Liver (tissue), 3 donors: ENCODE measurements around the gene ST6GALNAC3.

Experiments
- JUND ChIP-seq, 2 donors: IDR thresholded peaks; 2 replicates each; pipeline ENCODE4 v1.6.1; 2016; ENCODE audit warnings: antibody characterized with exemption in 2 of 2
- YY1 ChIP-seq: IDR thresholded peaks from 2 replicates; pipeline ENCODE4 v1.6.1; 2016; ENCODE audit warnings: antibody characterized with exemption, mild to moderate bottlenecking
- TF ChIP-seq, protein P1 (sequence below): fragments of 150-350 bp; IDR thresholded peaks from 2 replicates; pipeline ENCODE4 v1.5.1; 2017; ENCODE audit warnings: improper control_type of control experiment, low read depth, low read length; ENCODE audit not compliant: missing input control
- donor health status: healthy.
- donor health status: healthy.

DNA sequence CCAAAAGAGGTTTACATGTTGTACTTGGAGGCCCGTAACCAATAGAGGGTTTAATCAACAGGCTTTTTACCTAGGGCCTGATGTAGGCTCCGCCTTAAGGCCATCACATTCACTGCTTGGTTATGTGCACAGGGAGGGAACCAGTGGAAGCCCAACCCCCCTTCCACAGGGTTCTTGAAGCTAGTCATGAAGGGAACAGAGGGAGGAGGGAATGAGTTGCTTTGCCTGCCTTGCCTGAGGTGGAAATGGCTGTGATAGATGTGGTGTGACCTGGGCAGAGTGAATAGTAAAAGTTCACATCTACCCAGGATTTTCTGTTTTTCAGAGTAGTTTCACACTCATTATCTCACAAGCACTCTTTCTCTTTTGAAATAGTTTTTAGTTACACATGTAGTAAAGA, 215.1 kb downstream of the ST6GALNAC3 start:
- TF ChIP-seq, protein P1, sequence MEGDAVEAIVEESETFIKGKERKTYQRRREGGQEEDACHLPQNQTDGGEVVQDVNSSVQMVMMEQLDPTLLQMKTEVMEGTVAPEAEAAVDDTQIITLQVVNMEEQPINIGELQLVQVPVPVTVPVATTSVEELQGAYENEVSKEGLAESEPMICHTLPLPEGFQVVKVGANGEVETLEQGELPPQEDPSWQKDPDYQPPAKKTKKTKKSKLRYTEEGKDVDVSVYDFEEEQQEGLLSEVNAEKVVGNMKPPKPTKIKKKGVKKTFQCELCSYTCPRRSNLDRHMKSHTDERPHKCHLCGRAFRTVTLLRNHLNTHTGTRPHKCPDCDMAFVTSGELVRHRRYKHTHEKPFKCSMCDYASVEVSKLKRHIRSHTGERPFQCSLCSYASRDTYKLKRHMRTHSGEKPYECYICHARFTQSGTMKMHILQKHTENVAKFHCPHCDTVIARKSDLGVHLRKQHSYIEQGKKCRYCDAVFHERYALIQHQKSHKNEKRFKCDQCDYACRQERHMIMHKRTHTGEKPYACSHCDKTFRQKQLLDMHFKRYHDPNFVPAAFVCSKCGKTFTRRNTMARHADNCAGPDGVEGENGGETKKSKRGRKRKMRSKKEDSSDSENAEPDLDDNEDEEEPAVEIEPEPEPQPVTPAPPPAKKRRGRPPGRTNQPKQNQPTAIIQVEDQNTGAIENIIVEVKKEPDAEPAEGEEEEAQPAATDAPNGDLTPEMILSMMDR, result no peak
- TF ChIP-seq YY1 (no peak), JUND (IDR thresholded peaks at IDR 0.05) (no peak)
